NCI-H2227 (cell line): Measurements from ENCODE around the gene TOPBP1.
"Not testable (repeated sequence)": the region's sequence is repeated elsewhere in the genome, so short reads cannot be mapped to it uniquely, and the experiment has no call there.

Source experiments
- DNase-seq: peaks from one replicate; lab custom pipeline; 2025; ENCODE audit not compliant: unreplicated experiment; lab: John Stamatoyannopoulos, UW

The TOPBP1 gene

GRCh38 chr3:133572158-133573053 lies 89.3 kb downstream of the TOPBP1 start:
- no peak for DNase-seq

DNA sequence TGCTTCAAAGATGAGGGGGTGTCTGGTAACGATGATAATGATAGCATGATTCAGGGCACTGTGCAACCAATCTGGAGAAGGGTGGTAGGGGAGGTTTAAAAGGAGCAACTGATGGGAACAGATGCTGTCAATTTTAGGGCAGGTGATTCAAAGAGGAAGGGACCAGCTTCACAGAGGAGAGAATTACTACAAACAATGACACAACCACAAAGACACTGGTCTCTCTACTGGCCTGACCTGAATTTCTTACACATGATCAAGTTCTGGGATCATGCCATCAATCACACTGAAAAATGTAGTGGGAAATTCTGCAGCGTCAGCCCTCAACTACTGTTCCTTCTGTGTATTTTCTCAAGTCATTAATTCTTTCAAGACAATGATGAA lies 90.8 kb downstream of the TOPBP1 start:
- no peak for DNase-seq

GRCh38 chr3:133570139-133570936 lies 91.4 kb downstream of the TOPBP1 start:
- DNase-seq, result no peak

DNA sequence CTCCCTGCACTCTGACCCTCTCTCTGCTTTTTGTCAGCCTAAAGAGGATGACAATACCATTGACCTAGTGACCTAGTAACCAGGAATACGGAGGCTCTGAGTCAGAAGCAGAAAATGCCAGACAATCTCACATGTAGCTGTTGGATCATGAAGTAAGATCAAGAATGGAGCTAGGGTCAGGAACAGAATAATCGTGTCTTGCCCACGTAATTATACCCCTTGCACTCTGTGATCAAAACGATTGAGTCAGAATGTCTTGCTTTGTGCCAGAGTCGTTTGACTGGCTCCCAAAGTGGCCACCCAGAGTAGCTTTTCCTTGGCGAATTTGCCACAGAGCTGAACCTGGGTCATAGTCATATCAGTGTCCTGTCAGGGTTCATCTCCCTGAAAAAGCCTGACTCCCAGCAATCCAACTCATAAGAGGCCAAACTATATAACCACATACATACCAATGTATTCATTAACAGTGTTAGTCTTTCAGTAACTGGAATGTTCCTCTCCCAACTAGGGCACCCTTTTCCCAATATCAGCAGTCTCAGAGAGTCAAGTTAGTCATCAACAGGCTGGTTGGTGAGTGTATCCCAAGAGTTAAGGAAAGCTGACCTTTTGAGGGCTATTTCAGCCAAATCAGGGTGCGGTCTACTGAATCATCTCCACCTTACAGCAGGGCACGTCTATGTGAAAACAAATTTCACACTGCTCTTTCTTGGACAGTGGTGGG lies 93.3 kb downstream of the TOPBP1 start:
- no peak for DNase-seq

DNA sequence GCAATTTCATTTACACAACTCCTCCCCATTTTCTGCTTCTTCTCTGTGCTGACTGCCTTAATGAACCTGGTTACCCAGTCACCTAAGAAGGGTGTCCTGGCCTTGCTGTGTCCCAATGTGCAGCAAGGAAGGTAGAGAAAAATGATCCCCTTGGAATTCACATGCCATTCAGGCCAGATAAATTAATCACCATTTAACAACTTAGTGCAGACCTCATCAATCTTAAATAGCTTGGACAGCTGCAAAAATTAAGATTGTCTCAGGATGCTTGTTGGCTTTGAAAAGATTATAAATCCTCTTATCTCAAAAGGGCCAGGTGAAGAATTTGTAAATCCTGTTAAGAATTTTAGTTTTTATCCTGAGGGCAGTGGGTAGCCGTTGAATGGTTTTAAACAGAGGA lies 97.9 kb downstream of the TOPBP1 start:
- no peak for DNase-seq

DNA sequence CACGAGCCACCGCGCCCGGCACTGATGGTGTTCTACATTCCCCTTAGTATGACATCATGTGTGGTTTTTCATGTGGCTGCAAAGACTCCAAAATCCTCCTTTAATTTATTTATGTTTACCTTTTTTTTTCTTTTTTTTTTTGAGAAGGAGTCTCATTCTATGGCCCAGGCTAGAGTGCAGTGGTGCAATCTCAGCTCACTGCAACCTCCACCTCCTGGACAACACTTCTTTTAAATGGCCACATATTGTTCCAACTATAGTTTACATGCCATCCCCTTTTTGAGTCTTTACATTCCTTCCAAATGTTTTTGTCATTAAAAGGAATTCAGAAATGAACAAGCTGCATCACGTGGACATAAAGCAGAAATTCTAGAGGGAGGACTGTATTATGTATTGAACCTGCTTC lies 98.6 kb downstream of the TOPBP1 start:
- DNase-seq, result no peak

DNA sequence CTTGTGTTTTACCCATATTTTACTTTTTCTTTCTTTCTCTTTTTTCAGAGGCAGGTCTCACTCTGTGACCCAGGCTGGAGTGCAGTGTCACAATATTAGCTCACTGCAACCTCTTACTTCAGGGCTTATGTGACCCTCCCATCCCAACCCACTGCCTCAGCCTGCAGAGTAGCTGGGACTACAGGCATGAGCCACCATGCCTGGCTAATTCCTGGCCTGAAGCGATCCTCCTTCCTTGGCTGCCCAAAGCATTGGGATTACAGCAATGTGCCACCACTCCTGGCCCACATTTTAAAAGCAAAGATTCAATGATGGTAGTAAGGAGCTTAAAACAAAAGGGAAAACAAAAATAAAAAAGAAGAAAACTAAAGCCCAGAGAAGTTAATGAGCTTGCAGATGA lies 99.4 kb downstream of the TOPBP1 start:
- DNase-seq, result no peak

DNA sequence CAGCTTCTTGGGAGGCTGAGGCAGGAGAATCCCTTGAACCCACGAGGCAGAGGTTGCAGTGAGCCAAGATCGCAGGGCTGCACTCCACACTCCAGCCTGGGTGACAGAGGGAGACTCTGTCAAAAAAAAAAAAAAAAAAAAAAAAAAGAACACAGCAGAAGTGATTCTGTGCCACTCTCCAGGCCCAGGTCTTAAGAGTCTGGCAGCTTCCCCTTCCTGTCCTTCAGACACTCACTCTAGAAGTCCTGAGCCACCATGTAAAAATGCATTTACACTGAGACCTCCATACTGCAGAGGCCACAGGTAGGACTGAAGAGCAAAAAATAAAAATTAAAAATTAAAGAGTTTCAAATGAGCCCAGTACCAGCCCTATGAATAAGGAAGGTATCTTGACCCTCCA lies 100.1 kb downstream of the TOPBP1 start:
- no peak for DNase-seq

- DNase-seq, result not testable (repeated sequence)
These were observed 110.2 kb downstream of the TOPBP1 start for GRCh38 chr3:133551589-133551988.
